GM12878 (cell line): ENCODE measurements around the gene TMEM114. TPM values are rescaled to one million over a fixed set of nuclear protein-coding genes. Genes with fewer than 3 reads are reported as not detected.

Experiments used
- ATAC-seq: fragments of 200-7000 bp; cut with Tn5 transposase; 3 replicates; pipeline ENCODE4 v1.9.1; 2020; ENCODE audit warnings: mild to moderate bottlenecking, moderate library complexity
- BruUV-seq: library from RNA; stranded (reverse); fragments of 400-500 nt; replicated peaks from 2 replicates; lab custom pipeline; 2021; lab: Mats Ljungman, UMichigan
- CTCF ChIA-PET: fragments of 300-600 bp; sonication (Branson Sonifier 250); formaldehyde crosslinking; extraction: SDS; loops from one replicate; lab custom pipeline; 2021; ENCODE audit warnings: inconsistent platforms; lab: Yijun Ruan, JAX
- POLR2A ChIA-PET: fragments of 350-600 bp; formaldehyde crosslinking; extraction: SDS; loops from one replicate; lab custom pipeline; 2021; ENCODE audit warnings: inconsistent platforms; lab: Charles Lee
- RAD21 ChIA-PET: fragments of 300-600 bp; sonication (Branson Sonifier 250); formaldehyde crosslinking; loops from one replicate; lab custom pipeline; 2023; ENCODE audit warnings: antibody characterized with exemption; ENCODE audit not compliant: unreplicated experiment; lab: Charles Lee
- SMC1A ChIA-PET: fragments of 300-600 bp; sonication (Branson Sonifier 250); formaldehyde crosslinking; loops from one replicate; lab custom pipeline; 2023; ENCODE audit not compliant: unreplicated experiment, uncharacterized antibody; lab: Charles Lee
- DNase-seq: peaks from one replicate; pipeline ENCODE4 v3.0.0-alpha.2; 2011; ENCODE audit warnings: low read depth, low spot score
- FAIRE-seq: peaks from 3 replicates; lab custom pipeline; 2011; peaks lifted over from hg19 to GRCh38; lab: Jason Lieb, UNC
- H2AFZ ChIP-seq: 2 replicates; pipeline ENCODE4 v1.6.0; 2011; ENCODE audit warnings: low read depth, low read length, control low read depth; ENCODE audit not compliant: control insufficient read depth
- H3K27ac ChIP-seq: 2 replicates; pipeline ENCODE4 v1.5.1; 2011; ENCODE audit warnings: control low read depth; ENCODE audit not compliant: control insufficient read depth, insufficient read depth
- H3K27me3 ChIP-seq, 2 experiments: replicated peaks in 1 of 2; 2 replicates each; pipeline versions ENCODE4 v1.6.0 to v1.6.1; 2011; ENCODE audit warnings: low read length in 1 of 2; ENCODE audit not compliant: control insufficient read depth in 2 of 2, insufficient read depth in 2 of 2
- H3K36me3 ChIP-seq, 2 experiments: 2 replicates each; pipeline ENCODE4 v1.5.1; 2011; ENCODE audit warnings: low read length in 1 of 2; ENCODE audit not compliant: control insufficient read depth in 2 of 2, insufficient read depth in 2 of 2
- H3K4me1 ChIP-seq: 2 replicates; pipeline ENCODE4 v1.6.1; 2011; ENCODE audit warnings: mild to moderate bottlenecking, low read length, moderate library complexity, mixed read lengths; ENCODE audit not compliant: control insufficient read depth, insufficient read depth
- H3K4me2 ChIP-seq: 2 replicates; pipeline ENCODE4 v1.6.0; 2011; ENCODE audit warnings: control low read depth; ENCODE audit not compliant: control insufficient read depth, insufficient read depth
- H3K4me3 ChIP-seq: fragments of 200-600 bp; sonication (generic); 2 replicates; pipeline ENCODE4 v1.5.1; 2016
- H3K79me2 ChIP-seq: 2 replicates; pipeline ENCODE4 v1.6.0; 2011; ENCODE audit warnings: low read length; ENCODE audit not compliant: control insufficient read depth, insufficient read depth
- H3K9ac ChIP-seq: 2 replicates; pipeline ENCODE4 v1.8.0; 2011; ENCODE audit warnings: low read length, control low read depth, mixed read lengths; ENCODE audit not compliant: control insufficient read depth, insufficient read depth
- H3K9me3 ChIP-seq: replicated peaks from 3 replicates; pipeline ENCODE4 v1.5.1; 2011; ENCODE audit warnings: mild to moderate bottlenecking, low read length; ENCODE audit not compliant: control insufficient read depth, insufficient read depth
- H4K20me1 ChIP-seq: 2 replicates; pipeline ENCODE4 v1.6.0; 2011; ENCODE audit not compliant: control insufficient read depth, insufficient read depth
- BCL3 ChIP-seq: IDR thresholded peaks from 2 replicates; pipeline ENCODE4 v1.6.1; 2011; ENCODE audit warnings: borderline replicate concordance, low read depth, mild to moderate bottlenecking, moderate library complexity, low read length; ENCODE audit not compliant: insufficient read depth, poor library complexity, severe bottlenecking
- BHLHE40 ChIP-seq, 2 experiments: fragments of 450-650 bp in 1 of 2; IDR thresholded peaks; 2 replicates each; pipeline ENCODE4 v1.6.1; 2011 to 2017; ENCODE audit warnings: low read depth in 2 of 2, borderline replicate concordance in 1 of 2, improper control_type of control experiment in 1 of 2, low read length in 1 of 2, mild to moderate bottlenecking in 1 of 2
- EZH2 ChIP-seq: IDR thresholded peaks from 2 replicates; pipeline ENCODE4 v1.6.1; 2012; ENCODE audit warnings: low read depth, mild to moderate bottlenecking, control low read depth, inconsistent platforms, low read length, borderline replicate concordance; ENCODE audit not compliant: control insufficient read depth
- IRF5 ChIP-seq: fragments of 450-650 bp; IDR thresholded peaks from 2 replicates; pipeline ENCODE4 v1.6.1; 2017; ENCODE audit warnings: borderline replicate concordance
- NBN ChIP-seq: fragments of 450-650 bp; IDR thresholded peaks from 2 replicates; pipeline ENCODE4 v1.6.1; 2016
- RELA ChIP-seq: fragments of 450-650 bp; IDR thresholded peaks from 2 replicates; pipeline ENCODE4 v1.8.0; 2014; ENCODE audit warnings: borderline replicate concordance; ENCODE audit not compliant: partially characterized antibody
- SPI1 ChIP-seq: IDR thresholded peaks from 2 replicates; pipeline ENCODE4 v1.6.1; 2011; ENCODE audit warnings: low read depth, mild to moderate bottlenecking, low read length, moderate library complexity, borderline replicate concordance; ENCODE audit not compliant: insufficient read depth
- ZNF24 ChIP-seq: fragments of 450-650 bp; IDR thresholded peaks from 2 replicates; pipeline ENCODE4 v1.6.1; 2017; ENCODE audit warnings: antibody characterized with exemption, mild to moderate bottlenecking
- WGBS: methylation state at CpG from one replicate; pipeline ENCODE4 v1.1.6; 2016; ENCODE audit warnings: low lambda C conversion rate; ENCODE audit not compliant: insufficient replicate concordance, insufficient coverage; ENCODE audit errors: missing lambda C conversion rate; 5-methylcytosine and 5-hydroxymethylcytosine counted together
- in situ Hi-C: fragments of 300-500 bp; cut with MboI; formaldehyde crosslinking; loops from 9 replicates; pipeline ENCODE4 v1.14.3; 2018; ENCODE audit warnings: mixed read lengths
- intact Hi-C: fragments of 100-400 bp; cut with micrococcal nuclease; formaldehyde crosslinking; loops from one replicate; pipeline ENCODE4 v1.14.2; 2022; ENCODE audit not compliant: unreplicated experiment
- polyA plus RNA-seq, 11 experiments: library from polyadenylated mRNA; depleted of rRNA in 4 of 11; unstranded in 6 of 11; stranded (reverse) in 5 of 11; fragments of >200 nt; fragmentation: Nextera tagmentation in 4 of 11; fragmentation: Illumina TruSeq in 1 of 11; extraction: Ambion mirVana in 4 of 11; extraction: Trizol in 1 of 11; gene quantifications; 1 replicate in 1 of 11; 2 replicates in 10 of 11; pipeline versions ENCODE4 v1.2.1 to v1.2.3, GENCODE V29; 2011 to 2016; ENCODE audit warnings: inconsistent platforms in 2 of 11, missing spikeins in 2 of 11, low read depth in 1 of 11
- total RNA-seq, 4 experiments: library from RNA; depleted of rRNA in 3 of 4; stranded (reverse); fragments of >200 nt in 3 of 4; fragmentation: Illumina TruSeq in 1 of 4; extraction: Trizol in 1 of 4; gene quantifications; 2 replicates each; pipeline versions ENCODE4 v1.2.1 to v1.2.3, GENCODE V29; 2013 to 2021

The TMEM114 gene
- total and polyA plus RNA-seq, 10 of the 15 experiments (the other 5 are each of a cell fraction or from before 2014, with no cell fraction given): not detected

DNA sequence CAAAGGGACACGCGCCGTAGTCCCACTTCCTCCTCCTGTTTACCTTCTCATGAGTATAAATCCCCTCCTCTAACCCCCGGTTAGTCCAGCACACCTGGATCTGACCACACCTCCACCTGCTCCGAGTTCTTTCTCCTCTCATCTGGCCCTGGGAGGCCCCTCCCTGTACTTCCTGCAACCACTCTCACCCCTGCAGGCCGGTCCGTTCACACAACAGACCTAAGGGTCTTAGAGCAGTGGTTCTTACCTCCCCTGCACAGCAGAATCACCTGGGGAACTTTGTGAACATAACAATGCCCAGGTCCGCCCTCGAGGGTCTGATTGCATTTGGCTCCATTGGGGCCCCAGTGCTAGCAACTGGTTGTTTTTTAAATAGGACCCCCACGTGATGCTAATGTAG, 24.8 kb downstream of the TMEM114 start:
- DNase-seq (no peak), ATAC-seq (peak; percentile 38), FAIRE-seq (no peak)
- Histone ChIP-seq H3K4me2 (no peak overlapping the region), H3K9ac (no peak overlapping the region), H2AFZ (no peak overlapping the region), H4K20me1 (no peaks in the 10 kb centered on the region), H3K79me2 (no peaks in the 10 kb centered on the region), H3K9me3 (no peaks in the 10 kb centered on the region), H3K27me3 (no peaks in the 10 kb centered on the region), H3K27ac (no peak overlapping the region), H3K4me1 (no peaks in the 10 kb centered on the region), H3K4me3 (no peak overlapping the region), H3K36me3 (no peaks in the 10 kb centered on the region)
- RAD21 ChIA-PET: interaction anchor here (1.1 kb wide), 1 partner anchor 326 kb away, joined by 3 read pairs; no protein-coding TSS in a partner anchor
- CTCF ChIA-PET: interaction anchor here (0.5 to 0.6 kb wide), 2 partner anchors 398 to 1949 kb away, joined by 3 read pairs; partner anchors contain the start of gene USP7
- in situ Hi-C loops: loop anchor here (5.0 kb wide), 3 partner anchors 227 to 567 kb away; partner anchors contain the start of gene LITAFD
- 2% methylated on average over 10 of the region's 10 CpGs for WGBS
- POLR2A ChIA-PET: interaction anchor here (0.6 kb wide), 1 partner anchor 287 kb away, joined by 3 read pairs; no protein-coding TSS in a partner anchor
- intact Hi-C loops: no loop called here
- TF ChIP-seq SPI1: 0 out of 2 replicates have a peak, but pooled peaks have one; percentile 29
- no peak for TF ChIP-seq RELA
- no peak for TF ChIP-seq IRF5
- BruUV-seq: no TSS peak
- SMC1A ChIA-PET: interaction anchor here (1.8 kb wide), 1 partner anchor 316 kb away, joined by 4 read pairs; no protein-coding TSS in a partner anchor

DNA sequence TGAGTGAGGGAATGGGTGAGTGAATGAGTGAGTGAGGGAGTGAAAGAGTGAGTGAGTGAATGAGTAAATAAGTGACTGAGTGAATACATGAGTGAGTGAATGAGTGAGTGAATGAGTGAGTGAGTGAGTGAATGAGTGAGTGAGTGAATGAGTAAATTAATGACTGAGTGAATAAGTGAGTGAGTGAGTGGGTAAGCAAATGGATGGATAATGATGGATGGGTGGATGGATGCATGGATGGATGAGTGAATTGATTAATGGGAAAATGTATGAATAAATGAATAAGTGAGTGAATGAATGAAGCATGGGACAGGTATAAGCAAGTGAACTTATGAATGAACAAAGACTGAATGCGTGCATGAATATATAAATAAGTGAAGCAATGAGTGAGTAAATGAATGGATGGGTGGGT, 25.4 kb downstream of the TMEM114 start:
- in situ Hi-C loops (loop anchor here (5.0 kb wide), 3 partner anchors 227 to 567 kb away; partner anchors contain the start of gene LITAFD), intact Hi-C loops (no loop called here)
- Histone ChIP-seq H3K9me3 (no peaks in the 10 kb centered on the region), H3K36me3 (no peaks in the 10 kb centered on the region), H3K27me3 (no peaks in the 10 kb centered on the region), H3K4me1 (no peaks in the 10 kb centered on the region), H2AFZ (no peak overlapping the region), H3K79me2 (no peaks in the 10 kb centered on the region), H3K4me3 (no peak overlapping the region), H4K20me1 (no peaks in the 10 kb centered on the region), H3K27ac (no peak overlapping the region), H3K9ac (no peak overlapping the region), H3K4me2 (no peak overlapping the region)
- WGBS: 71% methylated on average over 1 of the region's 1 CpG
- SMC1A ChIA-PET: no interaction called here
- RAD21 ChIA-PET: no interaction called here
- POLR2A ChIA-PET: no interaction called here
- TF ChIP-seq NBN (0 out of 2 replicates have a peak, but pooled peaks have one; percentile 10), EZH2 (no peak), BHLHE40 (IDR thresholded peaks at IDR 0.05; ENCODE audit: borderline replicate concordance in 1 of 2, low read depth in 2 of 2, low read length in 1 of 2) (no peak), ZNF24 (peak; percentile 98), BCL3 (peak; percentile 72)
- DNase-seq (no peak), FAIRE-seq (no peak), ATAC-seq (no peak)
- CTCF ChIA-PET: no interaction called here
- BruUV-seq: no TSS peak
